ENCODE data around the gene VWA5B1. TPM values are rescaled to one million over a fixed set of nuclear protein-coding genes. Genes with fewer than 3 reads are reported as not detected.

Gene VWA5B1
- total and polyA plus RNA-seq, 10 of the 15 experiments (the other 5 are each of a cell fraction or from before 2014, with no cell fraction given) = under 0.01 to 0.05 (median 0.01) TPM; not detected in 7

DNA sequence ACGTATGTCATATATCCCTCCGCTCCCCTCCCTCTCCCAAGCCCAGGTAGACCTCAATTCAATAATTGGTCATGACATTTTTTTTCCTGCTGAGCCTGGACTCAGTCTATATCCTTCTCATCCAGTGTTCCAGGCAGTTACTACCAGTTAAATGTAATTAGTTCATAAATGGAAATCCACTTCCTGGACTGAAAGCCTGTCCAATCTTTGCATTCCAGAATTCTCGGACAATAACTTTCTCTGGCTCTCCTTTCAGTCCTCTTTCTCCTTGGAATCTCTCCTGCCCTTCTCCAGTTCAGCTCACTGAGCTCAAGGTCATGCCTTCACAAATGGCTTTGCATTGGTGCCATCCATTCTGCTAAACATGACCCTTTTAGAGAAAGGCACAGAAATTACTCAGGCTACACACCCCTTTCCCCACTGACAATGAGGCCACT, 34.8 kb downstream of the VWA5B1 start:
- DNase-seq (ENCODE audit: low read depth, low spot score) (no peak), ATAC-seq (no peak), FAIRE-seq (no peak)
- no peaks in the 10 kb centered on the region for H3K27me3 ChIP-seq (replicated peaks in 1 of 2; ENCODE audit: control insufficient read depth in 2 of 2, insufficient read depth in 2 of 2, low read length in 1 of 2)
- ChIA-PET POLR2A (no interaction called here), CTCF (no interaction called here), SMC1A (ENCODE audit: uncharacterized antibody, unreplicated experiment) (no interaction called here), RAD21 (ENCODE audit: unreplicated experiment) (no interaction called here)
- no peak overlapping the region for H3K4me2 ChIP-seq (ENCODE audit: control insufficient read depth, insufficient read depth)
- no peak overlapping the region for H2AFZ ChIP-seq (ENCODE audit: control insufficient read depth, low read depth, low read length)
- H4K20me1 ChIP-seq (ENCODE audit: control insufficient read depth, insufficient read depth) = peaks cover 4% of the 10 kb centered on the region; the same call in 1 of the 2 replicates
- no peak overlapping the region for H3K27ac ChIP-seq (ENCODE audit: control insufficient read depth, insufficient read depth)
- H3K4me3 ChIP-seq = no peak overlapping the region
- no peak overlapping the region for H3K9ac ChIP-seq (ENCODE audit: control insufficient read depth, insufficient read depth, low read length)
- no peaks in the 10 kb centered on the region; the same call in 2 of the 3 replicates for H3K9me3 ChIP-seq (replicated peaks; ENCODE audit: control insufficient read depth, insufficient read depth, low read length)
- TF ChIP-seq CEBPB (IDR thresholded peaks at IDR 0.05; ENCODE audit: borderline replicate concordance in 1 of 2, low read depth in 2 of 2, low read length in 2 of 2) (no peak), SMC3 (IDR thresholded peaks at IDR 0.05; ENCODE audit: borderline replicate concordance, low read length) (no peak), IKZF1 (conservative IDR thresholded peaks at IDR 0.05) (no peak), FOS (IDR thresholded peaks at IDR 0.05; ENCODE audit: borderline replicate concordance, extremely low read depth, insufficient read length) (no peak), MTA3 (IDR thresholded peaks at IDR 0.05; ENCODE audit: borderline replicate concordance, low read length) (no peak), ZNF622 (IDR thresholded peaks at IDR 0.05) (no peak), RUNX3 (IDR thresholded peaks at IDR 0.05; ENCODE audit: low read length) (no peak), SRF (IDR thresholded peaks at IDR 0.05; ENCODE audit: low read depth in 2 of 2, low read length in 2 of 2) (no peak), SREBF1 (IDR thresholded peaks at IDR 0.05; ENCODE audit: low read length) (no peak), CREB1 (IDR thresholded peaks at IDR 0.05; ENCODE audit: low read depth) (no peak), TBL1XR1 (IDR thresholded peaks at IDR 0.05; ENCODE audit: low read depth, low read length) (no peak), ZNF274 (IDR thresholded peaks at IDR 0.05; ENCODE audit: insufficient read depth, insufficient read length) (no peak)
- TF ChIP-seq, protein P1, sequence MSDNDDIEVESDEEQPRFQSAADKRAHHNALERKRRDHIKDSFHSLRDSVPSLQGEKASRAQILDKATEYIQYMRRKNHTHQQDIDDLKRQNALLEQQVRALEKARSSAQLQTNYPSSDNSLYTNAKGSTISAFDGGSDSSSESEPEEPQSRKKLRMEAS (IDR thresholded peaks at IDR 0.05; ENCODE audit: low read depth, low read length) = no peak
- TF ChIP-seq, protein P2, sequence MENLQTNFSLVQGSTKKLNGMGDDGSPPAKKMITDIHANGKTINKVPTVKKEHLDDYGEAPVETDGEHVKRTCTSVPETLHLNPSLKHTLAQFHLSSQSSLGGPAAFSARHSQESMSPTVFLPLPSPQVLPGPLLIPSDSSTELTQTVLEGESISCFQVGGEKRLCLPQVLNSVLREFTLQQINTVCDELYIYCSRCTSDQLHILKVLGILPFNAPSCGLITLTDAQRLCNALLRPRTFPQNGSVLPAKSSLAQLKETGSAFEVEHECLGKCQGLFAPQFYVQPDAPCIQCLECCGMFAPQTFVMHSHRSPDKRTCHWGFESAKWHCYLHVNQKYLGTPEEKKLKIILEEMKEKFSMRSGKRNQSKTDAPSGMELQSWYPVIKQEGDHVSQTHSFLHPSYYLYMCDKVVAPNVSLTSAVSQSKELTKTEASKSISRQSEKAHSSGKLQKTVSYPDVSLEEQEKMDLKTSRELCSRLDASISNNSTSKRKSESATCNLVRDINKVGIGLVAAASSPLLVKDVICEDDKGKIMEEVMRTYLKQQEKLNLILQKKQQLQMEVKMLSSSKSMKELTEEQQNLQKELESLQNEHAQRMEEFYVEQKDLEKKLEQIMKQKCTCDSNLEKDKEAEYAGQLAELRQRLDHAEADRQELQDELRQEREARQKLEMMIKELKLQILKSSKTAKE (IDR thresholded peaks at IDR 0.05; ENCODE audit: low read depth, poor library complexity, severe bottlenecking) = no peak
- TF ChIP-seq, protein P3, sequence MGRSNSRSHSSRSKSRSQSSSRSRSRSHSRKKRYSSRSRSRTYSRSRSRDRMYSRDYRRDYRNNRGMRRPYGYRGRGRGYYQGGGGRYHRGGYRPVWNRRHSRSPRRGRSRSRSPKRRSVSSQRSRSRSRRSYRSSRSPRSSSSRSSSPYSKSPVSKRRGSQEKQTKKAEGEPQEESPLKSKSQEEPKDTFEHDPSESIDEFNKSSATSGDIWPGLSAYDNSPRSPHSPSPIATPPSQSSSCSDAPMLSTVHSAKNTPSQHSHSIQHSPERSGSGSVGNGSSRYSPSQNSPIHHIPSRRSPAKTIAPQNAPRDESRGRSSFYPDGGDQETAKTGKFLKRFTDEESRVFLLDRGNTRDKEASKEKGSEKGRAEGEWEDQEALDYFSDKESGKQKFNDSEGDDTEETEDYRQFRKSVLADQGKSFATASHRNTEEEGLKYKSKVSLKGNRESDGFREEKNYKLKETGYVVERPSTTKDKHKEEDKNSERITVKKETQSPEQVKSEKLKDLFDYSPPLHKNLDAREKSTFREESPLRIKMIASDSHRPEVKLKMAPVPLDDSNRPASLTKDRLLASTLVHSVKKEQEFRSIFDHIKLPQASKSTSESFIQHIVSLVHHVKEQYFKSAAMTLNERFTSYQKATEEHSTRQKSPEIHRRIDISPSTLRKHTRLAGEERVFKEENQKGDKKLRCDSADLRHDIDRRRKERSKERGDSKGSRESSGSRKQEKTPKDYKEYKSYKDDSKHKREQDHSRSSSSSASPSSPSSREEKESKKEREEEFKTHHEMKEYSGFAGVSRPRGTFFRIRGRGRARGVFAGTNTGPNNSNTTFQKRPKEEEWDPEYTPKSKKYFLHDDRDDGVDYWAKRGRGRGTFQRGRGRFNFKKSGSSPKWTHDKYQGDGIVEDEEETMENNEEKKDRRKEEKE (IDR thresholded peaks at IDR 0.05) = no peak
- intact Hi-C loops (cut with micrococcal nuclease; ENCODE audit: unreplicated experiment) = no loop called here
- in situ Hi-C loops (cut with MboI) = no loop called here
- H3K79me2 ChIP-seq (ENCODE audit: control insufficient read depth, insufficient read depth, low read length) = no peaks in the 10 kb centered on the region
- no TSS peak for BruUV-seq (replicated peaks)
- 29% methylated on average over 3 of the region's 3 CpGs for whole genome bisulfite sequencing (ENCODE audit: insufficient coverage, insufficient replicate concordance, low lambda C conversion rate, missing lambda C conversion rate)
- no peaks in the 10 kb centered on the region for H3K36me3 ChIP-seq (ENCODE audit: control insufficient read depth in 2 of 2, insufficient read depth in 2 of 2, low read length in 1 of 2)
- H3K4me1 ChIP-seq (ENCODE audit: control insufficient read depth, insufficient read depth, low read length) = peaks cover 23% of the 10 kb centered on the region
